ENCODE measurements around the gene RGS7.

DNA sequence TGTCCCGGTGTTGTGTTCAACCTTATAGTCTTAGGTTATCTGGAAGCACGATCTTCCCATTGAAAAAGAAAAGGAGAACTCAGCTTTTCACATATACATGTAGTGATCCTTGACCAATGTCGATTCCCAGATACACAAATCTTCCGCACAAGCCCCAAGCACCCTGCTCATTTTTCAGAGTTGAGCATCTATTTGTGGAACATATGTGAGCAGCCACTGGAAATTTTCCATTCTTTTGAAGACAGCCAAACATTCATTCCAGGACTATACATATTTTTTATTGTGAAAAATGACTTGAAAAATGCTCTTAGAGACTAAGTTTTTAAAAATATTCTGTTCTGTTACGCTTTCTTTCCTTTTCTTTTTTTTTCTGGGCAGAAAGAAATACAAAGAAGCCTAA is 371.9 kb downstream of the RGS7 start:
- TF ChIP-seq, protein P1, sequence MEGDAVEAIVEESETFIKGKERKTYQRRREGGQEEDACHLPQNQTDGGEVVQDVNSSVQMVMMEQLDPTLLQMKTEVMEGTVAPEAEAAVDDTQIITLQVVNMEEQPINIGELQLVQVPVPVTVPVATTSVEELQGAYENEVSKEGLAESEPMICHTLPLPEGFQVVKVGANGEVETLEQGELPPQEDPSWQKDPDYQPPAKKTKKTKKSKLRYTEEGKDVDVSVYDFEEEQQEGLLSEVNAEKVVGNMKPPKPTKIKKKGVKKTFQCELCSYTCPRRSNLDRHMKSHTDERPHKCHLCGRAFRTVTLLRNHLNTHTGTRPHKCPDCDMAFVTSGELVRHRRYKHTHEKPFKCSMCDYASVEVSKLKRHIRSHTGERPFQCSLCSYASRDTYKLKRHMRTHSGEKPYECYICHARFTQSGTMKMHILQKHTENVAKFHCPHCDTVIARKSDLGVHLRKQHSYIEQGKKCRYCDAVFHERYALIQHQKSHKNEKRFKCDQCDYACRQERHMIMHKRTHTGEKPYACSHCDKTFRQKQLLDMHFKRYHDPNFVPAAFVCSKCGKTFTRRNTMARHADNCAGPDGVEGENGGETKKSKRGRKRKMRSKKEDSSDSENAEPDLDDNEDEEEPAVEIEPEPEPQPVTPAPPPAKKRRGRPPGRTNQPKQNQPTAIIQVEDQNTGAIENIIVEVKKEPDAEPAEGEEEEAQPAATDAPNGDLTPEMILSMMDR (conservative IDR thresholded peaks at IDR 0.05; ENCODE audit: low read length) = no peak
- no peak for TF ChIP-seq EZH2phosphoT487 (IDR thresholded peaks at IDR 0.05; ENCODE audit: borderline replicate concordance)
